Adrenal gland (tissue), 12 donors: ENCODE data around the gene TMEM9. TPM values are rescaled to one million over a fixed set of nuclear protein-coding genes. Genes with fewer than 3 reads are reported as not detected.

Experiments
- DNase-seq, 7 donors: peaks; one replicate each; pipeline ENCODE4 v3.0.0-alpha.2; 2019 to 2020
- H3K27ac ChIP-seq, 5 donors: fragments of 200-600 bp; sonication (generic) in 4 of 5; 1 replicate in 3 of 5; 2 replicates in 2 of 5; pipeline versions ENCODE4 v1.5.1 to v1.8.0; 2016 to 2020; ENCODE audit warnings: mild to moderate bottlenecking in 1 of 5
- H3K27me3 ChIP-seq: fragments of 200-600 bp; 2 replicates; pipeline ENCODE4 v1.8.0; 2021
- H3K36me3 ChIP-seq, 2 donors: fragments of 200-600 bp; replicated peaks in 1 of 2; 1 replicate in 1 of 2; 2 replicates in 1 of 2; pipeline versions ENCODE4 v1.5.1 to v1.8.0; 2018 to 2022
- H3K4me1 ChIP-seq, 2 donors: fragments of 200-600 bp; replicated peaks in 1 of 2; 1 replicate in 1 of 2; 2 replicates in 1 of 2; pipeline versions ENCODE4 v1.5.1 to v1.8.0; 2018 to 2021
- H3K4me3 ChIP-seq, 4 donors: fragments of 200-600 bp; sonication (generic) in 3 of 4; one replicate each; pipeline ENCODE4 v1.5.1; 2016 to 2018
- H3K9me3 ChIP-seq, 3 donors: fragments of 200-600 bp; sonication (generic) in 1 of 3; replicated peaks in 1 of 3; 1 replicate in 2 of 3; 2 replicates in 1 of 3; pipeline versions ENCODE4 v1.5.1 to v1.8.0; 2016 to 2021
- POLR2A ChIP-seq, 2 donors: fragments of 450-650 bp; IDR thresholded peaks; one replicate each; pipeline ENCODE4 v1.6.1; 2017; ENCODE audit warnings: antibody characterized with exemption in 2 of 2, mild to moderate bottlenecking in 2 of 2, moderate library complexity in 1 of 2
- WGBS, 4 donors: extraction: QIAGEN DNeasy Blood & Tissue Kit in 2 of 4; methylation state at CpG; one replicate each; pipeline versions ENCODE4 v1.1.5 to v1.1.7; 2013 to 2017; 5-methylcytosine and 5-hydroxymethylcytosine counted together
- intact Hi-C, 2 donors: fragments of 100-400 bp; cut with DNase I; formaldehyde crosslinking; loops; one replicate each; pipeline versions ENCODE4 v1.14.1 to v1.15.0; 2022 to 2023
- polyA plus RNA-seq, 3 donors: library from polyadenylated mRNA; stranded (reverse); fragments of 200-250 nt in 2 of 3; fragments of 350-450 nt in 1 of 3; fragmentation: Illumina TruSeq in 1 of 3; extraction: RNeasy Lipid Tissue Mini Kit (QIAGEN cat#74804) in 1 of 3; gene quantifications; one replicate each; pipeline ENCODE4 v1.2.3, GENCODE V29; 2013 to 2014
- total RNA-seq, 9 donors: library from RNA; depleted of rRNA in 4 of 9; stranded (reverse); fragments of >200 nt in 4 of 9; fragments of 120-200 nt in 1 of 9; fragmentation: NEBNext Ultra II Directional in 1 of 9; extraction: Animal tissue kit (Norgen Biotek cat#: 25700) in 1 of 9; gene quantifications; one replicate each; pipeline versions ENCODE4 v1.1.0 to v1.2.4, GENCODE V29; 2013 to 2023
- TF ChIP-seq, protein P1 (sequence below), 6 experiments: fragments of 450-650 bp in 4 of 6; fragments of 200-600 bp in 2 of 6; sonication (generic) in 1 of 6; IDR thresholded peaks; 1 replicate in 5 of 6; 2 replicates in 1 of 6; pipeline versions ENCODE4 v1.5.1 to v1.8.0; 2016 to 2021; ENCODE audit warnings: antibody characterized with exemption in 6 of 6, mild to moderate bottlenecking in 2 of 6, moderate library complexity in 1 of 6
- donor health status: healthy with polysubstance abuse.
- donor health status: Bipolar disorder and iron deficiency.
- donor health status: DM: yes; HTN: yes; CAD: no.
- donor health status: DM: no; HTN: no; CAD: no.
- donor health status: DM: no; HTN: no; CAD: no.
- donor health status: DM: yes; HTN: yes; CAD: no.

The TMEM9 gene
- total and polyA plus RNA-seq, 12 donors, result 78.5 to 283 (median 127) TPM

GRCh38 chr1:201141418-201141817, 12.9 kb downstream of the TMEM9 start:
- WGBS, 4 donors, result 88 to 97% (median 95%) methylated on average over 5 of the region's 5 CpGs
- no peak overlapping the region for H3K4me3 ChIP-seq
- no peaks in the 10 kb centered on the region for H3K27me3 ChIP-seq
- H3K4me1 ChIP-seq, result peaks cover 12 to 17% of the 10 kb centered on the region in 2 donors
- no peaks in the 10 kb centered on the region for H3K9me3 ChIP-seq
- DNase-seq, result no peak
- peaks cover 0 to 63% of the 10 kb centered on the region in 2 donors for H3K36me3 ChIP-seq
- intact Hi-C loops, result loop anchor here in 1 of 2 donors (10.0 kb wide), 1 partner anchor 63 kb away; no protein-coding TSS in a partner anchor
- TF ChIP-seq, protein P1, sequence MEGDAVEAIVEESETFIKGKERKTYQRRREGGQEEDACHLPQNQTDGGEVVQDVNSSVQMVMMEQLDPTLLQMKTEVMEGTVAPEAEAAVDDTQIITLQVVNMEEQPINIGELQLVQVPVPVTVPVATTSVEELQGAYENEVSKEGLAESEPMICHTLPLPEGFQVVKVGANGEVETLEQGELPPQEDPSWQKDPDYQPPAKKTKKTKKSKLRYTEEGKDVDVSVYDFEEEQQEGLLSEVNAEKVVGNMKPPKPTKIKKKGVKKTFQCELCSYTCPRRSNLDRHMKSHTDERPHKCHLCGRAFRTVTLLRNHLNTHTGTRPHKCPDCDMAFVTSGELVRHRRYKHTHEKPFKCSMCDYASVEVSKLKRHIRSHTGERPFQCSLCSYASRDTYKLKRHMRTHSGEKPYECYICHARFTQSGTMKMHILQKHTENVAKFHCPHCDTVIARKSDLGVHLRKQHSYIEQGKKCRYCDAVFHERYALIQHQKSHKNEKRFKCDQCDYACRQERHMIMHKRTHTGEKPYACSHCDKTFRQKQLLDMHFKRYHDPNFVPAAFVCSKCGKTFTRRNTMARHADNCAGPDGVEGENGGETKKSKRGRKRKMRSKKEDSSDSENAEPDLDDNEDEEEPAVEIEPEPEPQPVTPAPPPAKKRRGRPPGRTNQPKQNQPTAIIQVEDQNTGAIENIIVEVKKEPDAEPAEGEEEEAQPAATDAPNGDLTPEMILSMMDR (IDR thresholded peaks at IDR 0.05), result no peak
- TF ChIP-seq POLR2A (IDR thresholded peaks at IDR 0.05), result no peak
- H3K27ac ChIP-seq, result no peak overlapping the region

- H3K27ac ChIP-seq, result no peak overlapping the region
- TF ChIP-seq, protein P1 (IDR thresholded peaks at IDR 0.05), result no peak
- no peak for TF ChIP-seq POLR2A (IDR thresholded peaks at IDR 0.05)
- peaks cover 0 to 60% of the 10 kb centered on the region in 2 donors for H3K36me3 ChIP-seq
- 91 to 95% (median 93%) methylated on average over 8 of the region's 8 CpGs for WGBS, 4 donors
- no peak overlapping the region for H3K4me3 ChIP-seq
- H3K4me1 ChIP-seq, result peaks cover 12 to 17% of the 10 kb centered on the region in 2 donors
- intact Hi-C loops, result loop anchor here in 1 of 2 donors (10.0 kb wide), 1 partner anchor 64 kb away; no protein-coding TSS in a partner anchor
- H3K27me3 ChIP-seq, result no peaks in the 10 kb centered on the region
- DNase-seq, result no peak
- H3K9me3 ChIP-seq, result no peaks in the 10 kb centered on the region
Measured at GRCh38 chr1:201140941-201141260, 13.4 kb downstream of the TMEM9 start.

DNA sequence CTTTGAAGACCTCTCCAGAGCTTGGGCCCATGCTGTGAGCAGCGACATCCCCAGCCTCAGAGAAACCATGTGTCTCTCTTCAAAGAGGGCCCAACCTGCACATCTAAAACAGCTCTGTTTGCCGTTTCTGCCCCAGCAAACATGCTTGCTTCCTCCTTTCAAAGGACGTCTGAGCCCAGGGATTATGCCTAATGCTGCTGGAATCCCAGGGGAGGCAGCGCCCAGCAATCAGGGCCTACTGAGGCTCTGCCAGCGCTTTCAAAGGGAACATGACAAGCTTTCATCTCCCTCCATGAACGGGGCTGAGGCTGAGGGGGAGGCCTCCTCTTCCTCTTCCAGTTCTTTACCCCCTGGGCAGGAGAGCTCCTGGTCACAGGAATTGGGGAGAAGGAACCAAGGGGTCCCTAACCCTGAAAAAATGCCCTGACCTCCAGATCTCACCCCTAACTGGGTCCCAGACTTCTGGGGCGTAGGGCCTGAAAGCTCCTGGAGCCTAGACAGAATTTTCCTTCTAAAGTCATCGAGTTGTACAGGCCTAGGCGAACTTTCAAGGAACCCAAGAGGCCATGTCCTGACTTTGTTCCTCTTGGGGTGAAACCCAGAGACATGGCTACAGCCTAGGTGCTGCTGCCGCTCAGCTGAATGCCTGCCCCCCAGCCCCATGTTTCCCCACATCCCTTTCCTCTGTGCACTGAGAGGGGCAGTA, 13.9 kb downstream of the TMEM9 start:
- 81 to 96% (median 89%) methylated on average over 3 to 10 of the region's 10 CpGs for WGBS, 4 donors
- H3K36me3 ChIP-seq, result peaks cover 0 to 60% of the 10 kb centered on the region in 2 donors
- no peak overlapping the region for H3K4me3 ChIP-seq
- H3K27me3 ChIP-seq, result no peaks in the 10 kb centered on the region
- peaks cover 12 to 17% of the 10 kb centered on the region in 2 donors for H3K4me1 ChIP-seq
- no peak overlapping the region for H3K27ac ChIP-seq
- no peaks in the 10 kb centered on the region for H3K9me3 ChIP-seq
- intact Hi-C loops, result loop anchor here in 1 of 2 donors (10.0 kb wide), 1 partner anchor 64 kb away; no protein-coding TSS in a partner anchor
- no peak for DNase-seq
- TF ChIP-seq, protein P1 (IDR thresholded peaks at IDR 0.05), result no peak
- TF ChIP-seq POLR2A (IDR thresholded peaks at IDR 0.05), result no peak

- Histone ChIP-seq H3K27ac (no peak overlapping the region), H3K4me3 (no peak overlapping the region), H3K36me3 (peaks cover 0 to 59% of the 10 kb centered on the region in 2 donors), H3K9me3 (no peaks in the 10 kb centered on the region), H3K4me1 (peaks cover 12 to 18% of the 10 kb centered on the region in 2 donors), H3K27me3 (no peaks in the 10 kb centered on the region)
- peak in 1 of 7 donors; percentile 1 for DNase-seq
- intact Hi-C loops, result loop anchor here in 1 of 2 donors (10.0 kb wide), 1 partner anchor 65 kb away; no protein-coding TSS in a partner anchor
- WGBS, 4 donors, result 89 to 94% (median 91%) methylated on average over 7 to 9 of the region's 9 CpGs
- TF ChIP-seq, protein P1 (IDR thresholded peaks at IDR 0.05), result no peak
- no peak for TF ChIP-seq POLR2A (IDR thresholded peaks at IDR 0.05)
Measured at GRCh38 chr1:201139756-201140155, 14.5 kb downstream of the TMEM9 start.
